HepG2 (cell line): Measurements from ENCODE around the gene PLXNB2. TPM values are rescaled to one million over a fixed set of nuclear protein-coding genes. Genes with fewer than 3 reads are reported as not detected.

Experiments
- ARID3A ChIP-seq: IDR thresholded peaks from 2 replicates; pipeline ENCODE4 v1.6.1; 2012; ENCODE audit warnings: low read depth, low read length, improper control_type of control experiment
- ATF2 ChIP-seq: sonication (generic); formaldehyde crosslinking; IDR thresholded peaks from 2 replicates; pipeline ENCODE4 v1.4.0; 2020; ENCODE audit warnings: missing genetic modification reagents
- CHCHD3 ChIP-seq: sonication (generic); formaldehyde crosslinking; IDR thresholded peaks from 2 replicates; pipeline ENCODE4 v1.8.0; 2022; ENCODE audit warnings: mild to moderate bottlenecking, missing genetic modification reagents, moderate library complexity
- CHD2 ChIP-seq: IDR thresholded peaks from 2 replicates; pipeline ENCODE4 v1.6.1; 2011; ENCODE audit warnings: low read depth, low read length, improper control_type of control experiment
- HNF1B ChIP-seq: sonication (generic); formaldehyde crosslinking; IDR thresholded peaks from 2 replicates; pipeline ENCODE4 v1.5.1; 2020; ENCODE audit warnings: mild to moderate bottlenecking, moderate library complexity, missing genetic modification reagents
- KDM2A ChIP-seq: sonication (generic); formaldehyde crosslinking; IDR thresholded peaks from 2 replicates; pipeline ENCODE4 v1.4.0; 2020; ENCODE audit warnings: low read depth, missing genetic modification reagents, borderline replicate concordance
- KDM5B ChIP-seq: sonication (generic); formaldehyde crosslinking; IDR thresholded peaks from 2 replicates; pipeline ENCODE4 v1.4.0; 2020; ENCODE audit warnings: missing genetic modification reagents, mild to moderate bottlenecking, borderline replicate concordance
- LBX2 ChIP-seq: sonication (generic); formaldehyde crosslinking; IDR thresholded peaks from 2 replicates; pipeline ENCODE4 v1.5.0; 2020; ENCODE audit warnings: missing genetic modification reagents, mild to moderate bottlenecking, borderline replicate concordance
- MIER2 ChIP-seq: IDR thresholded peaks from 2 replicates; pipeline ENCODE4 v1.6.1; 2016; ENCODE audit warnings: missing biosample characterization, missing genetic modification reagents
- MIER3 ChIP-seq: IDR thresholded peaks from 2 replicates; pipeline ENCODE4 v1.6.1; 2016; ENCODE audit warnings: missing compliant biosample characterization, borderline replicate concordance
- PAX8 ChIP-seq: sonication (generic); formaldehyde crosslinking; IDR thresholded peaks from 2 replicates; pipeline ENCODE4 v1.8.0; 2022; ENCODE audit warnings: mild to moderate bottlenecking, missing genetic modification reagents, borderline replicate concordance
- SRSF9 ChIP-seq: fragments of 200-400 bp; formaldehyde crosslinking; IDR thresholded peaks from 2 replicates; pipeline ENCODE4 v1.6.1; 2018; ENCODE audit warnings: borderline replicate concordance, mild to moderate bottlenecking, low read depth, low read length; ENCODE audit not compliant: insufficient read depth, poor library complexity, severe bottlenecking
- TGIF2 ChIP-seq: IDR thresholded peaks from 2 replicates; pipeline ENCODE4 v1.6.1; 2016; ENCODE audit warnings: control low read depth, missing compliant biosample characterization
- ZBTB44 ChIP-seq: sonication (generic); formaldehyde crosslinking; IDR thresholded peaks from 2 replicates; pipeline ENCODE4 v1.4.0; 2020; ENCODE audit warnings: missing genetic modification reagents
- ZNF276 ChIP-seq: sonication (generic); formaldehyde crosslinking; IDR thresholded peaks from 2 replicates; pipeline ENCODE4 v1.4.0; 2020; ENCODE audit warnings: mild to moderate bottlenecking, low read depth, missing genetic modification reagents
- ZNF296 ChIP-seq: sonication (generic); formaldehyde crosslinking; conservative IDR thresholded peaks from 2 replicates; pipeline ENCODE4 v1.5.0; 2020; ENCODE audit warnings: mild to moderate bottlenecking, missing genetic modification reagents
- ZNF513 ChIP-seq: sonication (generic); formaldehyde crosslinking; conservative IDR thresholded peaks from 2 replicates; pipeline ENCODE4 v1.5.0; 2020; ENCODE audit warnings: missing genetic modification reagents
- ZNF567 ChIP-seq: sonication (generic); formaldehyde crosslinking; IDR thresholded peaks from 2 replicates; pipeline ENCODE4 v1.8.1; 2023; ENCODE audit warnings: mild to moderate bottlenecking, missing genetic modification reagents, borderline replicate concordance
- polyA plus RNA-seq, 8 experiments: library from polyadenylated mRNA; depleted of rRNA in 3 of 8; stranded (reverse) in 7 of 8; unstranded in 1 of 8; fragments of >200 nt; fragmentation: Illumina TruSeq in 4 of 8; extraction: Trizol in 4 of 8; gene quantifications; 2 replicates each; pipeline versions ENCODE4 v1.2.1 to v1.2.3, GENCODE V29; 2011 to 2016; ENCODE audit warnings: low read depth in 4 of 8, missing spikeins in 1 of 8, mixed read lengths in 1 of 8; ENCODE audit not compliant: insufficient read depth in 1 of 8
- total RNA-seq, 5 experiments: library from RNA; depleted of rRNA; stranded (reverse); fragments of >200 nt; fragmentation: Illumina TruSeq; extraction: Trizol; gene quantifications; 2 replicates each; pipeline ENCODE4 v1.2.3, GENCODE V29; 2016; ENCODE audit warnings: low read depth in 1 of 5

The PLXNB2 gene
- total and polyA plus RNA-seq, 2 of the 13 experiments (the other 11 are each of a cell fraction or from before 2014, with no cell fraction given): 32.6 to 68.9 TPM

GRCh38 chr22:50341977-50342650 is 34.7 kb upstream of the PLXNB2 start (continued):
- TF ChIP-seq ARID3A (no peak), TGIF2 (CRISPR knock-in tag) (no peak), ZNF296 (no peak), CHCHD3 (CRISPR knock-in tag) (no peak), LBX2 (no peak), CHD2 (no peak), MIER3 (no peak), ZNF276 (no peak), PAX8 (CRISPR knock-in tag) (no peak), KDM5B (CRISPR knock-in tag) (no peak), KDM2A (CRISPR knock-in tag) (peak; percentile 59; the same call in 1 of the 2 replicates), ZNF567 (no peak), ZNF513 (CRISPR knock-in tag) (no peak), ATF2 (CRISPR knock-in tag) (no peak), MIER2 (CRISPR knock-in tag) (no peak), ZBTB44 (CRISPR knock-in tag) (no peak), HNF1B (no peak), SRSF9 (no peak)
